Spleen (tissue), 11 donors: ENCODE measurements around the gene PYGO1. TPM values are rescaled to one million over a fixed set of nuclear protein-coding genes. Genes with fewer than 3 reads are reported as not detected.

Experiments used
- DNase-seq: peaks from one replicate; pipeline ENCODE4 v3.0.0-alpha.2; 2020
- H3K27ac ChIP-seq, 8 donors: fragments of 200-600 bp; sonication (generic) in 7 of 8; 1 replicate in 4 of 8; 2 replicates in 4 of 8; pipeline versions ENCODE4 v1.5.0 to v1.8.0; 2016 to 2021; ENCODE audit warnings: inconsistent platforms in 4 of 8, mild to moderate bottlenecking in 4 of 8, moderate library complexity in 1 of 8
- H3K27me3 ChIP-seq, 7 donors: fragments of 200-600 bp; sonication (generic) in 6 of 7; replicated peaks in 1 of 7; 1 replicate in 4 of 7; 2 replicates in 3 of 7; pipeline versions ENCODE4 v1.5.0 to v1.8.0; 2016 to 2021; ENCODE audit warnings: inconsistent platforms in 3 of 7, mild to moderate bottlenecking in 1 of 7
- H3K36me3 ChIP-seq, 6 donors: fragments of 200-600 bp; sonication (generic) in 5 of 6; 1 replicate in 4 of 6; 2 replicates in 2 of 6; pipeline versions ENCODE4 v1.5.0 to v1.8.0; 2016 to 2021; ENCODE audit warnings: inconsistent platforms in 2 of 6
- H3K4me1 ChIP-seq, 6 donors: fragments of 200-600 bp; sonication (generic) in 5 of 6; 1 replicate in 3 of 6; 2 replicates in 3 of 6; pipeline versions ENCODE4 v1.5.0 to v1.8.0; 2016 to 2021; ENCODE audit warnings: inconsistent platforms in 3 of 6
- H3K4me3 ChIP-seq, 8 donors: fragments of 200-600 bp; sonication (generic) in 7 of 8; 1 replicate in 4 of 8; 2 replicates in 4 of 8; pipeline versions ENCODE4 v1.5.0 to v1.8.0; 2016 to 2021; ENCODE audit warnings: inconsistent platforms in 4 of 8, mild to moderate bottlenecking in 4 of 8, moderate library complexity in 2 of 8
- H3K9me3 ChIP-seq, 8 donors: fragments of 200-600 bp; sonication (generic) in 7 of 8; 1 replicate in 4 of 8; 2 replicates in 4 of 8; pipeline versions ENCODE4 v1.5.0 to v1.8.0; 2016 to 2021; ENCODE audit warnings: inconsistent platforms in 4 of 8
- POLR2A ChIP-seq, 3 donors: fragments of 450-650 bp; IDR thresholded peaks; one replicate each; pipeline ENCODE4 v1.5.1; 2017; ENCODE audit warnings: antibody characterized with exemption in 3 of 3, mild to moderate bottlenecking in 1 of 3
- POLR2AphosphoS5 ChIP-seq, 3 donors: sonication (generic); formaldehyde crosslinking; IDR thresholded peaks; one replicate each; pipeline ENCODE4 v1.5.1; 2017; ENCODE audit warnings: antibody characterized with exemption in 3 of 3
- WGBS, 5 donors: extraction: QIAGEN DNeasy Blood & Tissue Kit in 3 of 5; methylation state at CpG; one replicate each; pipeline versions ENCODE4 v1.1.5 to v1.1.7; 2013 to 2018; 5-methylcytosine and 5-hydroxymethylcytosine counted together
- intact Hi-C: fragments of 100-400 bp; cut with DNase I; formaldehyde crosslinking; loops from one replicate; pipeline ENCODE4 v1.15.0; 2023; ENCODE audit warnings: low total_unique reads
- polyA plus RNA-seq, 3 donors: library from polyadenylated mRNA; stranded (reverse); fragments of 200-250 nt; gene quantifications; one replicate each; pipeline ENCODE4 v1.2.1, GENCODE V29; 2013
- total RNA-seq, 7 donors: library from RNA; depleted of rRNA in 3 of 7; stranded (reverse); fragments of >200 nt in 3 of 7; fragmentation: NEBNext Ultra II Directional in 4 of 7; extraction: Animal tissue kit (Norgen Biotek cat#: 25700) in 4 of 7; gene quantifications; one replicate each; pipeline versions ENCODE4 v1.1.0 to v1.2.1, GENCODE V29; 2016 to 2021
- TF ChIP-seq, protein P1 (sequence below), 11 experiments: fragments of 200-600 bp in 7 of 11; fragments of 450-650 bp in 4 of 11; sonication (generic) in 4 of 11; IDR thresholded peaks in 8 of 11; conservative IDR thresholded peaks in 3 of 11; 1 replicate in 7 of 11; 2 replicates in 4 of 11; pipeline versions ENCODE4 v1.4.0 to v1.8.0; 2016 to 2021; ENCODE audit warnings: antibody characterized with exemption in 11 of 11, inconsistent platforms in 4 of 11, mild to moderate bottlenecking in 1 of 11
- donor health status: healthy with polysubstance abuse.
- donor health status: DM: no; HTN: no; CAD: no; lungs with moderate emphysema.
- donor health status: DM: no; HTN: no; CAD: no.
- donor health status: Bipolar disorder and iron deficiency.
- donor health status: healthy.
- donor health status: DM: no; HTN: no; CAD: no.
- donor health status: DM: yes; HTN: yes; CAD: no.

The PYGO1 gene
- total and polyA plus RNA-seq, 10 donors = 0.11 to 1.5 (median 0.94) TPM

DNA sequence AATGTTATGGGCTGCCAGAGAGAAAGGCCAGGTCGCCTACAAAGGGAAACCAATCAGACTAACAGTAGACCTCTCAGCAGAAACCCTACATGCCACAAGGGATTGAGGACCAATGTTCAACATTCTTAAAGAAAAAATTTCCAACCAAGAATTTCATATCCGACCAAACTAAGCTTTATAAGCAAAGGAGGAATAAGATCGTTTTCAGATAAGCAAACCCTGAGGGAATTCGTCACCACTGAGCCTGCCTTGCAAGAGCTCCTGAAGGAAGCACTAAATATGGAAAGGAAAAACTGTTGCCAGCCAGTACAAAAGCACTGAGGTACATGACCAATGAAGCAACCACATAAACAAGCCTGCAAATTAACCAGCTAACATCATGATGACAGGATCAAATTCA is 33.1 kb downstream of the PYGO1 start:
- no peaks in the 10 kb centered on the region for H3K36me3 ChIP-seq
- H3K27me3 ChIP-seq = peaks cover 0 to 16% (median 0%) of the 10 kb centered on the region in 7 donors
- no peak overlapping the region for H3K4me3 ChIP-seq
- intact Hi-C loops = no loop called here
- 74 to 96% (median 90%) methylated on average over 4 of the region's 4 CpGs for WGBS, 5 donors
- H3K27ac ChIP-seq = no peak overlapping the region
- no peaks in the 10 kb centered on the region for H3K4me1 ChIP-seq
- H3K9me3 ChIP-seq = peaks cover 0 to 29% (median 25%) of the 10 kb centered on the region in 8 donors
- no peak for DNase-seq
- TF ChIP-seq POLR2AphosphoS5 (IDR thresholded peaks at IDR 0.05) (no peak), POLR2A (IDR thresholded peaks at IDR 0.05) (no peak)
- TF ChIP-seq, protein P1, sequence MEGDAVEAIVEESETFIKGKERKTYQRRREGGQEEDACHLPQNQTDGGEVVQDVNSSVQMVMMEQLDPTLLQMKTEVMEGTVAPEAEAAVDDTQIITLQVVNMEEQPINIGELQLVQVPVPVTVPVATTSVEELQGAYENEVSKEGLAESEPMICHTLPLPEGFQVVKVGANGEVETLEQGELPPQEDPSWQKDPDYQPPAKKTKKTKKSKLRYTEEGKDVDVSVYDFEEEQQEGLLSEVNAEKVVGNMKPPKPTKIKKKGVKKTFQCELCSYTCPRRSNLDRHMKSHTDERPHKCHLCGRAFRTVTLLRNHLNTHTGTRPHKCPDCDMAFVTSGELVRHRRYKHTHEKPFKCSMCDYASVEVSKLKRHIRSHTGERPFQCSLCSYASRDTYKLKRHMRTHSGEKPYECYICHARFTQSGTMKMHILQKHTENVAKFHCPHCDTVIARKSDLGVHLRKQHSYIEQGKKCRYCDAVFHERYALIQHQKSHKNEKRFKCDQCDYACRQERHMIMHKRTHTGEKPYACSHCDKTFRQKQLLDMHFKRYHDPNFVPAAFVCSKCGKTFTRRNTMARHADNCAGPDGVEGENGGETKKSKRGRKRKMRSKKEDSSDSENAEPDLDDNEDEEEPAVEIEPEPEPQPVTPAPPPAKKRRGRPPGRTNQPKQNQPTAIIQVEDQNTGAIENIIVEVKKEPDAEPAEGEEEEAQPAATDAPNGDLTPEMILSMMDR (IDR thresholded peaks at IDR 0.05 in 8 of 11, conservative IDR thresholded peaks at IDR 0.05 in 3 of 11) = no peak

GRCh38 chr15:55552926-55553325 is 35.2 kb downstream of the PYGO1 start:
- Histone ChIP-seq H3K27me3 (peaks cover 0 to 16% (median 0%) of the 10 kb centered on the region in 7 donors), H3K9me3 (peaks cover 0 to 29% (median 25%) of the 10 kb centered on the region in 8 donors), H3K36me3 (no peaks in the 10 kb centered on the region), H3K4me1 (no peaks in the 10 kb centered on the region), H3K27ac (no peak overlapping the region), H3K4me3 (no peak overlapping the region)
- intact Hi-C loops = no loop called here
- no peak for DNase-seq
- TF ChIP-seq POLR2A (IDR thresholded peaks at IDR 0.05) (no peak), POLR2AphosphoS5 (IDR thresholded peaks at IDR 0.05) (no peak)
- TF ChIP-seq, protein P1 (IDR thresholded peaks at IDR 0.05 in 8 of 11, conservative IDR thresholded peaks at IDR 0.05 in 3 of 11) = no peak
- WGBS, 5 donors = 56 to 68% (median 63%) methylated on average over 2 of the region's 2 CpGs; no CpG with 5 or more reads in 1 of the 5 donors

- H3K27me3 ChIP-seq = peaks cover 0 to 16% (median 0%) of the 10 kb centered on the region in 7 donors
- no peak for DNase-seq
- 20 to 65% (median 42%) methylated on average over 5 of the region's 5 CpGs for WGBS, 5 donors
- no peak for TF ChIP-seq POLR2A (IDR thresholded peaks at IDR 0.05)
- no peak for TF ChIP-seq POLR2AphosphoS5 (IDR thresholded peaks at IDR 0.05)
- TF ChIP-seq, protein P1 (IDR thresholded peaks at IDR 0.05 in 8 of 11, conservative IDR thresholded peaks at IDR 0.05 in 3 of 11) = no peak
- H3K9me3 ChIP-seq = peaks cover 0 to 29% (median 25%) of the 10 kb centered on the region in 8 donors
- no peaks in the 10 kb centered on the region for H3K36me3 ChIP-seq
- no peaks in the 10 kb centered on the region for H3K4me1 ChIP-seq
- no peak overlapping the region for H3K4me3 ChIP-seq
- H3K27ac ChIP-seq = no peak overlapping the region
- intact Hi-C loops = no loop called here
Observed at GRCh38 chr15:55552451-55552850, 35.7 kb downstream of the PYGO1 start.

DNA sequence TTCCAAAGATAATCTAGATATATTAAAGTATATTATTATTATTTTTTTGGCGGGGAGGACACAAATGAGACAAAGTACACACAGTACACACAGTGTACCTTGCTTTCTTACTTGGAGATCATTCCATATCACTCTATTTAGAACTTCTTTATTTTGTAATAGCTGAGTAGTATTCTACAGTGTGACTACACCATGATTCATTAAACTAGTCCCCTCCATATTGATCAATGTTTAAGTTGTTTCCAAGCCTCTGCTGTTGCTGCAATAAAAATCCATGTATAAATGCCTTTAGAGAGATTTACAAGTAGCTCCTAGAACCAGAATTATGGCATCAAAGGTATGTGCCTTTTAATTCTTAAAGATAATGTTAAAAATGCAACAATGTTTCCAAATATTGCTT is 38.8 kb downstream of the PYGO1 start:
- Histone ChIP-seq H3K4me3 (no peak overlapping the region), H3K36me3 (no peaks in the 10 kb centered on the region), H3K27me3 (peaks cover 0 to 16% (median 0%) of the 10 kb centered on the region in 7 donors), H3K27ac (no peak overlapping the region), H3K4me1 (no peaks in the 10 kb centered on the region), H3K9me3 (peaks cover 0 to 3% (median 0%) of the 10 kb centered on the region in 8 donors)
- TF ChIP-seq, protein P1 (IDR thresholded peaks at IDR 0.05 in 8 of 11, conservative IDR thresholded peaks at IDR 0.05 in 3 of 11) = no peak
- no peak for TF ChIP-seq POLR2A (IDR thresholded peaks at IDR 0.05)
- TF ChIP-seq POLR2AphosphoS5 (IDR thresholded peaks at IDR 0.05) = no peak
- DNase-seq = no peak
- intact Hi-C loops = no loop called here
- WGBS, 5 donors = 95 to 100% (median 97%) methylated on average over 1 of the region's 1 CpG
